Cardiac muscle cell (in vitro differentiated cells and primary cell): ENCODE measurements around the gene TMEM175. TPM values are rescaled to one million over a fixed set of nuclear protein-coding genes. Genes with fewer than 3 reads are reported as not detected.

ENCODE experiments used
- DNase-seq, 2 donors: peaks; one replicate each; pipeline versions ENCODE4 v3.0.0 to v3.0.0-alpha.2; 2010 to 2017; ENCODE audit warnings: low read depth in 1 of 2, low spot score in 1 of 2
- H3K27ac ChIP-seq: fragments of 200-600 bp; sonication (generic); 2 replicates; pipeline ENCODE4 v1.5.1; 2016
- H3K27me3 ChIP-seq: fragments of 200-600 bp; sonication (generic); 2 replicates; pipeline ENCODE4 v1.6.0; 2016; ENCODE audit warnings: control low read depth
- H3K36me3 ChIP-seq: fragments of 200-600 bp; sonication (generic); 2 replicates; pipeline ENCODE4 v1.5.1; 2016; ENCODE audit warnings: control low read depth
- H3K4me1 ChIP-seq: fragments of 200-600 bp; sonication (generic); 2 replicates; pipeline ENCODE4 v1.8.1; 2017; ENCODE audit warnings: low read depth, mild to moderate bottlenecking, mixed run types
- H3K4me3 ChIP-seq: fragments of 200-600 bp; sonication (generic); 2 replicates; pipeline ENCODE4 v1.5.1; 2016; ENCODE audit warnings: mild to moderate bottlenecking
- H3K9me3 ChIP-seq: fragments of 200-600 bp; sonication (generic); 2 replicates; pipeline ENCODE4 v1.5.1; 2017; ENCODE audit warnings: low read depth, mild to moderate bottlenecking, control low read depth
- CTCF ChIP-seq: IDR thresholded peaks from 2 replicates; pipeline ENCODE4 v1.5.1; 2012; ENCODE audit warnings: low read depth, mild to moderate bottlenecking, low read length
- polyA plus RNA-seq: library from polyadenylated mRNA; unstranded; fragments of >200 nt; fragmentation: Nextera tagmentation; extraction: Ambion mirVana; gene quantifications from 2 replicates; pipeline ENCODE4 v1.2.1, GENCODE V29; 2016
- total RNA-seq: library from RNA; depleted of rRNA; stranded (reverse); fragments of >200 nt; gene quantifications from 2 replicates; pipeline ENCODE4 v1.2.3, GENCODE V29; 2016

Gene TMEM175
- total and polyA plus RNA-seq, 2 experiments from 2014 or later, result 31.6 to 35.1 TPM

GRCh38 chr4:895596-895995 is 36.7 kb upstream of the TMEM175 start:
- DNase-seq, result no peak
- TF ChIP-seq CTCF, result no peak
- Histone ChIP-seq H3K9me3 (no peaks in the 10 kb centered on the region), H3K27ac (no peak overlapping the region), H3K4me3 (no peak overlapping the region), H3K27me3 (no peaks in the 10 kb centered on the region), H3K36me3 (no peaks in the 10 kb centered on the region), H3K4me1 (no peaks in the 10 kb centered on the region)

GRCh38 chr4:896216-896615 is 36.0 kb upstream of the TMEM175 start:
- TF ChIP-seq CTCF, result no peak
- Histone ChIP-seq H3K27me3 (no peaks in the 10 kb centered on the region), H3K4me3 (no peak overlapping the region), H3K4me1 (no peaks in the 10 kb centered on the region), H3K36me3 (no peaks in the 10 kb centered on the region), H3K9me3 (no peaks in the 10 kb centered on the region), H3K27ac (no peak overlapping the region)
- no peak for DNase-seq

GRCh38 chr4:896630-897029 is 35.6 kb upstream of the TMEM175 start:
- no peaks in the 10 kb centered on the region for H3K36me3 ChIP-seq
- TF ChIP-seq CTCF, result no peak
- H3K4me1 ChIP-seq, result no peaks in the 10 kb centered on the region
- H3K27ac ChIP-seq, result no peak overlapping the region
- H3K9me3 ChIP-seq, result no peaks in the 10 kb centered on the region
- no peaks in the 10 kb centered on the region for H3K27me3 ChIP-seq
- no peak overlapping the region for H3K4me3 ChIP-seq
- no peak for DNase-seq

- no peak for TF ChIP-seq CTCF
- no peaks in the 10 kb centered on the region for H3K36me3 ChIP-seq
- no peaks in the 10 kb centered on the region for H3K9me3 ChIP-seq
- H3K27ac ChIP-seq, result no peak overlapping the region
- H3K27me3 ChIP-seq, result no peaks in the 10 kb centered on the region
- no peaks in the 10 kb centered on the region for H3K4me1 ChIP-seq
- no peak for DNase-seq
- no peak overlapping the region for H3K4me3 ChIP-seq
Observed at GRCh38 chr4:898123-898522, 34.1 kb upstream of the TMEM175 start.

- H3K27ac ChIP-seq, result no peak overlapping the region
- no peaks in the 10 kb centered on the region for H3K4me1 ChIP-seq
- no peaks in the 10 kb centered on the region for H3K9me3 ChIP-seq
- no peak for DNase-seq
- no peaks in the 10 kb centered on the region for H3K27me3 ChIP-seq
- no peaks in the 10 kb centered on the region for H3K36me3 ChIP-seq
- no peak for TF ChIP-seq CTCF
- no peak overlapping the region for H3K4me3 ChIP-seq
Observed at GRCh38 chr4:898869-899555, 33.2 kb upstream of the TMEM175 start.
